ENCODE data around the gene POP7.
"Not testable (repeated sequence)": the region's sequence is repeated elsewhere in the genome, so short reads cannot be mapped to it uniquely, and the experiment has no call there.

Gene POP7

DNA sequence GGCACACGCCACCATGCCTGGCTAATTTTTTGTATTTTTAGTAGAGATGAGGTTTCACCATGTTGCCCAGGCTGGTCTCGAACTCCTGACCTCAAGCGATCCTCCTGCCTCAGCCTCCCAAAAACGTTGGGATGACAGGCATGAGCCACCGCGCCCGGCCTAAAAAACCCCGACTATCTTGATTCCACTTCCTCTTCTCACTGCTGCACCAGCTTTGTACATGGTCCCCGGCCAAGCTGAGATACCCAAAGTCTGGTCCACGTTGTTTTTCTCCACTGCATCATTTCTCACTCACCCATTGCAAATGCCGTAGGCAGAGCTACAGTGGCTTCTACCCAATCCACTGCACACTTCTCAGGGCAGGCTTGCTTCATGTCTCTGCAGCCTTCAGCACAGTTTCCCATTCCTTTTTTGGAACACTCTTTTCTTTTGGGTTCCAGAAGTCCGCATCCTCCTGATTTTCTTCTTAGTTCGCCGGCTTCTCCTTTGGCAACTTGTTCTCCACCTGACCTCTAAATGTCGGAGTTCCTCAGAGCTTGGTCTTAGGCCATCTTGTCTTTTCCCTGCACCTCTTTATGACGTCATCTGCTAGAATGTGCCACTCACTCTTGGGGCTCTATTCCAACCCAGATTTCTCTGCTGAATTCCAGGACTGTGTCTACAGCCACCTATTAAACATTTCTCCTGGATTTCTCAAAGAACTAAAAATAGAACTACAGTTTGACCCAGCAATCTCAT is 38.4 kb upstream of the POP7 start:
- Histone ChIP-seq H3K4me2 (ENCODE audit: low read depth, low read length, poor library complexity, severe bottlenecking) (no peak overlapping the region), H3K9me3 (ENCODE audit: insufficient read depth, low read length) (no peaks in the 10 kb centered on the region), H3F3A (ENCODE audit: insufficient read depth) (0 out of 2 replicates have a peak, but pooled peaks cover 6% of the 10 kb centered on the region), H4K20me1 (ENCODE audit: low read depth, low read length) (no peaks in the 10 kb centered on the region), H2AFZ (ENCODE audit: low read depth, low read length, severe bottlenecking) (no peak overlapping the region), H3K27me3 (ENCODE audit: low read length) (no peaks in the 10 kb centered on the region), H3K9ac (ENCODE audit: low read length) (no peak overlapping the region), H3K36me3 (ENCODE audit: low read length) (no peaks in the 10 kb centered on the region), H3K27ac (ENCODE audit: low read depth, low read length) (no peak overlapping the region), H3K9me2 (replicated peaks; ENCODE audit: insufficient read depth, low read length) (no peaks in the 10 kb centered on the region), H3K79me2 (ENCODE audit: insufficient read depth, low read length) (no peaks in the 10 kb centered on the region), H3K4me3 (ENCODE audit: insufficient read depth, low read length, poor library complexity, severe bottlenecking) (no peak overlapping the region)
- TF ChIP-seq, protein P1, sequence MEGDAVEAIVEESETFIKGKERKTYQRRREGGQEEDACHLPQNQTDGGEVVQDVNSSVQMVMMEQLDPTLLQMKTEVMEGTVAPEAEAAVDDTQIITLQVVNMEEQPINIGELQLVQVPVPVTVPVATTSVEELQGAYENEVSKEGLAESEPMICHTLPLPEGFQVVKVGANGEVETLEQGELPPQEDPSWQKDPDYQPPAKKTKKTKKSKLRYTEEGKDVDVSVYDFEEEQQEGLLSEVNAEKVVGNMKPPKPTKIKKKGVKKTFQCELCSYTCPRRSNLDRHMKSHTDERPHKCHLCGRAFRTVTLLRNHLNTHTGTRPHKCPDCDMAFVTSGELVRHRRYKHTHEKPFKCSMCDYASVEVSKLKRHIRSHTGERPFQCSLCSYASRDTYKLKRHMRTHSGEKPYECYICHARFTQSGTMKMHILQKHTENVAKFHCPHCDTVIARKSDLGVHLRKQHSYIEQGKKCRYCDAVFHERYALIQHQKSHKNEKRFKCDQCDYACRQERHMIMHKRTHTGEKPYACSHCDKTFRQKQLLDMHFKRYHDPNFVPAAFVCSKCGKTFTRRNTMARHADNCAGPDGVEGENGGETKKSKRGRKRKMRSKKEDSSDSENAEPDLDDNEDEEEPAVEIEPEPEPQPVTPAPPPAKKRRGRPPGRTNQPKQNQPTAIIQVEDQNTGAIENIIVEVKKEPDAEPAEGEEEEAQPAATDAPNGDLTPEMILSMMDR (IDR thresholded peaks at IDR 0.05; ENCODE audit: insufficient read depth, low read length, poor library complexity, severe bottlenecking) = no peak
- no peak for TF ChIP-seq EZH2phosphoT487 (conservative IDR thresholded peaks at IDR 0.05; ENCODE audit: low read length)

DNA sequence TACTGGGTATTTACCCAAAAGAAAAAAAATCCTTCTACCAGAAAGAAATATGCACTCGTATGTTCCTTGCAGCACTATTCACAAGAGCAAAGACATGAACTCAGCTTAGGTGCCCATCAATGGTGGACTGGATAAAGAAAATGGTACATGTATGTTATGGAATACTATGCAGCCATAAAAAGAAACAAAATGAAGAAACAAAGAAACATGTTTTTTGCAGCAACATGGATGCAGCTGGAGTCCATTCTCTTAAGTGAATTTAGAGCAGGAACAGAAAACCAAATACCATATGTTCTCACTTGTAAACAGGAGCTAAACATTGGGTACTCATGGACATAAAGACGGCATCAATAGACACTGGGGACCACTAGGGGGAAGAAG is 37.9 kb upstream of the POP7 start:
- no peaks in the 10 kb centered on the region for H4K20me1 ChIP-seq (ENCODE audit: low read depth, low read length)
- no peak overlapping the region for H3K4me2 ChIP-seq (ENCODE audit: low read depth, low read length, poor library complexity, severe bottlenecking)
- no peak overlapping the region for H3K4me3 ChIP-seq (ENCODE audit: insufficient read depth, low read length, poor library complexity, severe bottlenecking)
- H3K36me3 ChIP-seq (ENCODE audit: low read length) = no peaks in the 10 kb centered on the region
- H3K9me2 ChIP-seq (replicated peaks; ENCODE audit: insufficient read depth, low read length) = no peaks in the 10 kb centered on the region
- no peak for TF ChIP-seq EZH2phosphoT487 (conservative IDR thresholded peaks at IDR 0.05; ENCODE audit: low read length)
- TF ChIP-seq, protein P1 (IDR thresholded peaks at IDR 0.05; ENCODE audit: insufficient read depth, low read length, poor library complexity, severe bottlenecking) = no peak
- no peak overlapping the region for H3K27ac ChIP-seq (ENCODE audit: low read depth, low read length)
- no peaks in the 10 kb centered on the region for H3K9me3 ChIP-seq (ENCODE audit: insufficient read depth, low read length)
- no peaks in the 10 kb centered on the region for H3K27me3 ChIP-seq (ENCODE audit: low read length)
- 0 out of 2 replicates have a peak, but pooled peaks cover 6% of the 10 kb centered on the region for H3F3A ChIP-seq (ENCODE audit: insufficient read depth)
- no peak overlapping the region for H3K9ac ChIP-seq (ENCODE audit: low read length)
- no peak overlapping the region for H2AFZ ChIP-seq (ENCODE audit: low read depth, low read length, severe bottlenecking)
- no peaks in the 10 kb centered on the region for H3K79me2 ChIP-seq (ENCODE audit: insufficient read depth, low read length)

DNA sequence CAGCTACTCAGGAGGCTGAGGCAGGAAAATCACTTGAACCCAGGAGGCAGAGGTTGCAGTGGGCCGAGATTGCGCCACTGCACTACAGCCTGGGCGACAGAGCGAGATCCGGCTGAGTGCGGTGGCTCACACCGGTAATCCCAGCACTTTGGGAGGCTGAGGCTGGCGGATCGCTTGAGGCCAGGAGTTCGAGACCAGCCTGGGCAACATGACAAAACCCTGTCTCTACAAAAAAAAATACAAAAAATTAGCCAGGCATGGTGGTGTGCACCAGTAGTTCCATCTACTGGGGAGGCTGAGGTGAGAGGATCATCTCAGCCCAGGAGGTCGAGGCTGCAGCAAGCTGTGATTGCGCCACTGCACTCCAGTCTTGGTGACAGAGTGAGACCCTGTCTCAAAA is 36.8 kb upstream of the POP7 start:
- not testable (repeated sequence) for H3K79me2 ChIP-seq (ENCODE audit: insufficient read depth, low read length); H3F3A ChIP-seq (ENCODE audit: insufficient read depth); H3K9me2 ChIP-seq (replicated peaks; ENCODE audit: insufficient read depth, low read length); H2AFZ ChIP-seq (ENCODE audit: low read depth, low read length, severe bottlenecking); H3K4me2 ChIP-seq (ENCODE audit: low read depth, low read length, poor library complexity, severe bottlenecking); H3K9me3 ChIP-seq (ENCODE audit: insufficient read depth, low read length); H3K36me3 ChIP-seq (ENCODE audit: low read length); H3K27me3 ChIP-seq (ENCODE audit: low read length); H3K27ac ChIP-seq (ENCODE audit: low read depth, low read length); H3K4me3 ChIP-seq (ENCODE audit: insufficient read depth, low read length, poor library complexity, severe bottlenecking); H4K20me1 ChIP-seq (ENCODE audit: low read depth, low read length); H3K9ac ChIP-seq (ENCODE audit: low read length)

DNA sequence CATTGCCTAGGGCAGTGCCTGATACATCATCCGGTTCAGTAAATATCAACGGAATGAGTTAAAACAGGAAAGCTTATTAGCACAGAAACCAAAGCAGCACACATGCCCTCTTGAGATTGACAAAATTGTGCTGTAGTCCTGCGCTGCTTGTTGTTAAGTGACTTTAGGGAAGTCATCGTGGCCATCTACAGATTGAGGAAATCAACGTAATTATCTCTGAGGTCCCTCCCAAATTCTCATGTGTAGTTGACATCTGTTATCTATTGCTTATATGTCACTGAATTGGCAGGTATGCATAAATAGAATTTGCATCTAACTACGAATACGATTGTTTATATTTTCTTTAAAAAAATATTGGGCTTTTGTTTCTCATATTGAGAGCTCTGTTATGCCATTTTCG is 35.8 kb upstream of the POP7 start:
- no peak overlapping the region for H3K4me3 ChIP-seq (ENCODE audit: insufficient read depth, low read length, poor library complexity, severe bottlenecking)
- 0 out of 2 replicates have a peak, but pooled peaks cover 6% of the 10 kb centered on the region for H3F3A ChIP-seq (ENCODE audit: insufficient read depth)
- H2AFZ ChIP-seq (ENCODE audit: low read depth, low read length, severe bottlenecking) = no peak overlapping the region
- peaks cover 8% of the 10 kb centered on the region for H3K79me2 ChIP-seq (ENCODE audit: insufficient read depth, low read length)
- no peaks in the 10 kb centered on the region for H3K9me2 ChIP-seq (replicated peaks; ENCODE audit: insufficient read depth, low read length)
- no peaks in the 10 kb centered on the region for H3K27me3 ChIP-seq (ENCODE audit: low read length)
- H3K9ac ChIP-seq (ENCODE audit: low read length) = no peak overlapping the region
- no peaks in the 10 kb centered on the region for H3K9me3 ChIP-seq (ENCODE audit: insufficient read depth, low read length)
- no peaks in the 10 kb centered on the region for H3K36me3 ChIP-seq (ENCODE audit: low read length)
- no peak overlapping the region for H3K4me2 ChIP-seq (ENCODE audit: low read depth, low read length, poor library complexity, severe bottlenecking)
- TF ChIP-seq, protein P1 (IDR thresholded peaks at IDR 0.05; ENCODE audit: insufficient read depth, low read length, poor library complexity, severe bottlenecking) = no peak
- no peak for TF ChIP-seq EZH2phosphoT487 (conservative IDR thresholded peaks at IDR 0.05; ENCODE audit: low read length)
- no peak overlapping the region for H3K27ac ChIP-seq (ENCODE audit: low read depth, low read length)
- no peaks in the 10 kb centered on the region for H4K20me1 ChIP-seq (ENCODE audit: low read depth, low read length)
